ENCODE results near the gene C2orf76. TPM values are rescaled to one million over a fixed set of nuclear protein-coding genes. Genes with fewer than 3 reads are reported as not detected.

Gene C2orf76
- total RNA-seq, 1 donor from 2014 or later: 11.0 TPM

DNA sequence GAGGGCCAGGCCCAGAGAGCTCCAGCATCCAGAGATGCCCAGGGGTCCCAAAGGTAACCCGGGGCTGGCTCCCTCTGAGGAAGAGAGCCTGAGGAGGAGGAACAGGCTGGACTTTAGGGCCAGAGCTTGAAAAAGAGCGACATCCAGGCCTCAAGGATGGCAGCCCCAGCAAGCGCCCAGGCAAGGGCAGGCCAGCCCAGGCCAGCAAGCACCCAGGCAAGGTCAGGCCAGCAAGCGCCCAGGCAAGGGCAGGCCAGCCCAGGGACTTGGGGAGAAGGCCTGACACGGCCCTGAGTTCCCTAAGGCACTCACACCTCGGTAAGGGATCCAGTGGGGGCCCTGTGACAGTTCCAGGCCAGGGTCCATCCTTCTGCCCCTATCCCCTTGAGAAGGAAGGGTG, 30.6 kb upstream of the C2orf76 start:
- no peak overlapping the region for H3K4me3 Mint-ChIP-seq (ENCODE audit: unreplicated experiment)

DNA sequence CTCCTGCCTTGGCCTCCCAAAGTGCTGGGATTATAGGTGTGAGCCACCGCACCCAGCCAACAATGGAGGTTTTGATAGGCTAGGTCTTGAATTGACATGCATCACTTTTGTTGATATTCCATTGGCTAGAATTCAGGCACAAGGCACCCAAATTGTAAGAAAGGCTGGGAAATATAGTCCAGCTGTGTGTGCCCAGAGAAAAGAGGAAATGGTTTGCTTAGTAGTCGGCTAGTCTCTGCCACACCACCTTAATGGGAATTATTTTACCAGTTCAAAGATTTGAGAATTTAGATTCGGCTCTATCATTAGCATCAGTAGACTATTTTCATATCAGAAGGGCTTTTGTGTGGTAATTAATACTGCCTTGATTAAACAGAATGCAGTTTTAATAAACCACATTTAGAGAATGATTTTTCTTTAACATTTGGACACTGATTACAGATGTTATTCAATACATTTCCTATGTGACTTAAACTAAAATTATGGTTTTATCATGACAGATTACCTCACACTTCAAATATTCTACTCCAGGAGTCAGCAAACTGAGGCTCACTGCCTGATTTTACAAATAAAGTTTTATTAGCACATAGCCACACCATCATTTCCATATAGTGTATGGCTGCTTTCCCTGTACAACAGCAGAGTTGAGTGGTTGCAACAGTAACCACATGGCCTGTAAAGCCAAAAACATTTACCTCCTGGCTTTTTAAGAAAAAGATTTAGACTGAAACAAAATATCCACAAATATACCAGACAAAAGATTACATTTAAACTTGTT, 27.5 kb upstream of the C2orf76 start:
- TF ChIP-seq, protein P1, sequence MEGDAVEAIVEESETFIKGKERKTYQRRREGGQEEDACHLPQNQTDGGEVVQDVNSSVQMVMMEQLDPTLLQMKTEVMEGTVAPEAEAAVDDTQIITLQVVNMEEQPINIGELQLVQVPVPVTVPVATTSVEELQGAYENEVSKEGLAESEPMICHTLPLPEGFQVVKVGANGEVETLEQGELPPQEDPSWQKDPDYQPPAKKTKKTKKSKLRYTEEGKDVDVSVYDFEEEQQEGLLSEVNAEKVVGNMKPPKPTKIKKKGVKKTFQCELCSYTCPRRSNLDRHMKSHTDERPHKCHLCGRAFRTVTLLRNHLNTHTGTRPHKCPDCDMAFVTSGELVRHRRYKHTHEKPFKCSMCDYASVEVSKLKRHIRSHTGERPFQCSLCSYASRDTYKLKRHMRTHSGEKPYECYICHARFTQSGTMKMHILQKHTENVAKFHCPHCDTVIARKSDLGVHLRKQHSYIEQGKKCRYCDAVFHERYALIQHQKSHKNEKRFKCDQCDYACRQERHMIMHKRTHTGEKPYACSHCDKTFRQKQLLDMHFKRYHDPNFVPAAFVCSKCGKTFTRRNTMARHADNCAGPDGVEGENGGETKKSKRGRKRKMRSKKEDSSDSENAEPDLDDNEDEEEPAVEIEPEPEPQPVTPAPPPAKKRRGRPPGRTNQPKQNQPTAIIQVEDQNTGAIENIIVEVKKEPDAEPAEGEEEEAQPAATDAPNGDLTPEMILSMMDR (IDR thresholded peaks at IDR 0.05): no peak
- H3K27me3 Mint-ChIP-seq (ENCODE audit: low read depth): peaks cover 10% of the 10 kb centered on the region
- no peak overlapping the region for H3K27ac Mint-ChIP-seq (ENCODE audit: unreplicated experiment)
- peaks cover 5% of the 10 kb centered on the region for H3K4me1 Mint-ChIP-seq (ENCODE audit: low read depth)
- no peak overlapping the region for H3K4me3 Mint-ChIP-seq (ENCODE audit: unreplicated experiment)
- no peaks in the 10 kb centered on the region for H3K9me3 Mint-ChIP-seq (ENCODE audit: low read depth)
- no peaks in the 10 kb centered on the region for H3K36me3 Mint-ChIP-seq (ENCODE audit: low read depth)
- DNase-seq (ENCODE audit: low spot score): no peak

More for the DNA sequence above, 30.6 kb upstream of the C2orf76 start:
- TF ChIP-seq, protein P1 (IDR thresholded peaks at IDR 0.05): no peak
- no peaks in the 10 kb centered on the region for H3K9me3 Mint-ChIP-seq (ENCODE audit: low read depth)
- DNase-seq (ENCODE audit: low spot score): no peak
- H3K4me1 Mint-ChIP-seq (ENCODE audit: low read depth): no peaks in the 10 kb centered on the region
- no peak overlapping the region for H3K27ac Mint-ChIP-seq (ENCODE audit: unreplicated experiment)
- peaks cover 22% of the 10 kb centered on the region for H3K27me3 Mint-ChIP-seq (ENCODE audit: low read depth)
- no peaks in the 10 kb centered on the region for H3K36me3 Mint-ChIP-seq (ENCODE audit: low read depth)

DNA sequence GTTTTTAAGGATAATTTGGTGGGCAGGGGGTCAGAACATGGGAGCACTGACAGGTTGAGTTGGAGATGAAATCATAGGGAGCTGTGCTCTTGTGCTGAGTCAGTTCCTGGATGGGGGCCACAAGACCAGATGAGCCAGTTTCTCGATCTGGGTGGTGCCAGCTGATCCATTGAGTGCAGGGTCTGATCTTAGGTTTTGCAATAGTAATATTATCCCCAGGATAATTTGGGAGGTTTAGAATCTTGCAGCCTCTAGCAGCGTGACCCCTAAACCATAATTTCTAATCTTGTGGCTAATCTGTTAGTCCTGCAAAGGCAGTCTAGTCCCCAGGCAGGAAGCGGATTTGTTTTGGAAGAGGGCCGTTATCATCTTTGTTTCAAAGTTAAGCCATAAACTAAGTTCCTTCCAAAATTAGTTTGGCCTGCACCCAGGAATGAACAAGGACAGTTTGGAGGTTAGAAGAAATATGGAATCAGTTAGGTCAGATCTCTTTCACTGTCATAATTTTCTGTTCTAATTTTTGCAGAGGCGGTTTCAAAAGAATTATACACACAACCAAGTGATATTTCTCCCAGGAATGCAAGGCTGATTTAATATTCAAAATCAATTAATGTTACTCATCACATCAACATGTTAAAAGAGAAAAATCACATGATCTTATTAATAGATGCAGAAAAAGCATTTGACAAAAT, 23.1 kb upstream of the C2orf76 start:
- TF ChIP-seq, protein P1 (IDR thresholded peaks at IDR 0.05): no peak
- Mint-ChIP-seq H3K27ac (ENCODE audit: unreplicated experiment) (no peak overlapping the region), H3K36me3 (ENCODE audit: low read depth) (no peaks in the 10 kb centered on the region), H3K9me3 (ENCODE audit: low read depth) (no peaks in the 10 kb centered on the region), H3K4me3 (ENCODE audit: unreplicated experiment) (no peak overlapping the region), H3K27me3 (ENCODE audit: low read depth) (peaks cover 4% of the 10 kb centered on the region), H3K4me1 (ENCODE audit: low read depth) (peaks cover 14% of the 10 kb centered on the region)
- DNase-seq (ENCODE audit: low spot score): no peak

DNA sequence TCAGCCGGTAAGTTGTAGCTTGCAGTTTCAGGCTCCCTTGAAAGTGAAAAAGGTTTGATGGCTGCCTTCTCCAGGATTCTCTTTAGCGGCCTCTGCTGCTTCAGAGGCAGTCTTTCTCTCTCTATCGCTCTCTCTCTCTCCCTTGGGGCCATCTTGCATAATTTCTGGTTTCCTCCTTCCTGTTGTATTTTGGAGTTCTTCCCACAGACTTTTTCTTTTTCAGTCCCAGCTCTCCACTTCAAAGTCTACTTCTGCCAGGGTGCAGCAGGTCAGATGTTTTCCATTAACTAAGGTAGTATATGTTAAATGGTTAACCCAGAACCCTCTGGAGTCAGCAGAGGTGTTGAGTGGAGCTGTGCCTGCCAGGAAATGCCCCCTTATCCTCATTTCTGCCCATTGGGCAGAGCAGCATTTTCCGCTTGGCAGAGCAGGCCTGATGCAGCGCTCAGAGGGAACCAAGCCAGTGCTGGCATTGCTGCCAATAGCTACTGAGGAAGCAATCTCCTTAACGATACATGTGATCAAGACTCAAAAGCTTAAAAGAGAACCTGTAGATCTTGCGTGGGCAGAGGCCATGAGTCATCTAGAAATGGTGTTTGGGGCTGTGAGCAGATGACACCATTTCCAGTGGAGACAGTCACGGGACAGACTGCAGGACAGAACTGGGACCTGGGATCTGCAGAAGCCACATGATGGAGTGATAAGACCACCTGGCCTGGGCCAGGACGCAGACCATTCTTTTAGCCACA, 20.9 kb upstream of the C2orf76 start:
- Mint-ChIP-seq H3K4me1 (ENCODE audit: low read depth) (peaks cover 14% of the 10 kb centered on the region), H3K36me3 (ENCODE audit: low read depth) (no peaks in the 10 kb centered on the region), H3K27ac (ENCODE audit: unreplicated experiment) (peak overlapping the region; percentile 74), H3K9me3 (ENCODE audit: low read depth) (no peaks in the 10 kb centered on the region), H3K27me3 (ENCODE audit: low read depth) (peaks cover 7% of the 10 kb centered on the region), H3K4me3 (ENCODE audit: unreplicated experiment) (no peak overlapping the region)
- no peak for DNase-seq (ENCODE audit: low spot score)
- TF ChIP-seq, protein P1 (IDR thresholded peaks at IDR 0.05): peak; percentile 65

DNA sequence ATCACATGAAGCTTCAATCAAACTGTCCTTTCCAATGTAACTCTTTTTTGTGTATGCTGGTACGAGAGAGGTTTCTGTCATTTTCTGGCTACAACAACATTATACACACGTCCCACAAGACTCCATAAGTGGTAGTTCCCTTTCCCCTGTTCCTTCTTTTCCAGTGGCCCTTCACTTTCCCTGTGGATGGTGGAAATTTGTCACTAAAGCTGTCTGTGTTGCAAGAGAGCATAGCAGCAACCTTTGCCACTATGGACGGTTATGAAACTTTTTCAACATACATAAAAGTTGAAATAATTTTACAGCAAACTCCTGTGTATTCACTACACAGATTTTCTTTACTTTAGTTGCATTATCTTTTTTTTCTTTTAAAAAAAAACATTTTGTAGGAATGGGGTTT, 18.8 kb upstream of the C2orf76 start:
- Mint-ChIP-seq H3K27me3 (ENCODE audit: low read depth) (peaks cover 18% of the 10 kb centered on the region), H3K9me3 (ENCODE audit: low read depth) (no peaks in the 10 kb centered on the region), H3K36me3 (ENCODE audit: low read depth) (no peaks in the 10 kb centered on the region), H3K27ac (ENCODE audit: unreplicated experiment) (no peak overlapping the region), H3K4me3 (ENCODE audit: unreplicated experiment) (no peak overlapping the region), H3K4me1 (ENCODE audit: low read depth) (peaks cover 14% of the 10 kb centered on the region)
- no peak for DNase-seq (ENCODE audit: low spot score)
- TF ChIP-seq, protein P1 (IDR thresholded peaks at IDR 0.05): no peak
